GM18508 (cell line): ENCODE data around the gene CACNA2D2.

ENCODE experiments used
- ATAC-seq: cut with Tn5 transposase; IDR thresholded peaks from one replicate; pipeline ENCODE4 v1.9.1; 2021; ENCODE audit warnings: moderate number of reproducible peaks; ENCODE audit not compliant: insufficient read depth, unreplicated experiment

The CACNA2D2 gene

DNA sequence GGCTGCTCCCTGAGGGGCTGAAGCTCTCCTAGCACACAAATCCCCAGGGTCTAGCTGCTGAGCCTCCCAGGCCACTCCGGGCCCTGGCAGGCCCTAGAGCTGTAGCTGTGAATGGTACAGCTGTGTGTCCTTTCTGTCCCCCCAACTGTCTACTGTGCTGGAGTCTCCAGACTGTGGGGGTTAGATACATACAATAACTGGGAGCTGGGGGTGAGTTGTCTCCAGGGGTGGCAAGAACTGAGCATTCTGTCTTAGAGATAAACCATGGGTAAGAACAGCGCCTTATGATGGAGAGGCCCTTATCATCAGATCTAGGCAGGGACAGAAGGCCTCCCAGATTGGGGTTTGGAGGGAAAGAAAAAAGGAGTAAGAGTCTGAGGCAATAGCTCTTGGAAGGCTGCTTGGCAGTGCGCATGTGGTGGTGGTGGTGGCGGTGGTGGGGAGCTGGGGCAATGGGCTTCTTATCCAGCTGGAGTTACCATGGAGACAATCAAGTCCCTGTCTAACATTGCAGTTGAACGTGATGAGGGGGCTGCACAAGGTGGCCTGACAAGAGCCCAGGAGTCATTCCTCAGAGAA lies 149.2 kb downstream of the CACNA2D2 start:
- no peak for ATAC-seq

DNA sequence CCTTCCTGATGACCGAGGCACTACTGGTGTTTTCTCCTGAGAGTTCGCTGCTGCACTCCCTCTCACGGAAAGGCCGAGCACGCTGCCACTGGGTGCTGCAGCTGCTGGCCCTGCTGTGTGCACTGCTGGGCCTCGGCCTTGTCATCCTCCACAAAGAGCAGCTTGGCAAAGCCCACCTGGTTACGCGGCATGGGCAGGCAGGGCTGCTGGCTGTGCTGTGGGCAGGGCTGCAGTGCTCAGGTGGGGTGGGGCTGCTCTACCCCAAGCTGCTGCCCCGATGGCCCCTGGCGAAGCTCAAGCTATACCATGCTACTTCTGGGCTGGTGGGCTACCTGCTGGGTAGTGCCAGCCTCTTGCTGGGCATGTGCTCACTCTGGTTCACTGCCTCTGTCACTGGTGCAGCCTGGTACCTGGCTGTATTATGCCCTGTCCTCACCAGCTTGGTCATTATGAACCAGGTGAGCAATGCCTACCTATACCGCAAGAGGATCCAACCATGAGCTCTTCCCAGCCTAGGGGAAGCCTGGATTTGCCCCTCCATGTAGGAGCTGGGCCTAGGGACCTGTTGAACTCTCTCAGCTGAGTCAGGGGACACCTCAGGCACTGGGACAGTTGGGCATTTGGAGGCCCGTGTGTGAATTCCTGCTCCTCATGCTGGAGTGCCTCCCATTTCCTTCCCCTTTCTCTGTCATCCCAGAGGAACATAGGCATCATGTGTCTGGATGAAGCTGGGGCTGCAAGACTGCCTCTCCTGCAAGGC lies 150.0 kb downstream of the CACNA2D2 start:
- no peak for ATAC-seq

DNA sequence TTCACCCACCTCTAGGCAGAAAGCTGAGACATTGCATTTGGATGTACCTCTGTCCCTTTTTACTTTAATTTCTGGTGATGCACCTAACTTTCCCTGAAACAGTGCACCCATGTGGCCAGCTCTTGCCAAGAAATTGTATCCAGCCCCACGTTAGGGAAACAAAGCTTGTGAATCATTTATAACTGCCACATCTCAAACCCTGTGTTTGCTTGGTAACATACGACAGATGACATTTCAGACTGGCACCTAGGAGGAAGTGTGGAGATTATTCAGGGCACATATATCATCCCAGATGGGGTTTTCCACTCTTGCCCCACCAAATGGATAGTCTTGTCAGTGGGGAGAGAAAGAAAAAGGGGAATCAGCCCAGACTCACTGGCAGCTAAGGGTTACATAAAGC lies 150.7 kb downstream of the CACNA2D2 start:
- ATAC-seq = no peak

DNA sequence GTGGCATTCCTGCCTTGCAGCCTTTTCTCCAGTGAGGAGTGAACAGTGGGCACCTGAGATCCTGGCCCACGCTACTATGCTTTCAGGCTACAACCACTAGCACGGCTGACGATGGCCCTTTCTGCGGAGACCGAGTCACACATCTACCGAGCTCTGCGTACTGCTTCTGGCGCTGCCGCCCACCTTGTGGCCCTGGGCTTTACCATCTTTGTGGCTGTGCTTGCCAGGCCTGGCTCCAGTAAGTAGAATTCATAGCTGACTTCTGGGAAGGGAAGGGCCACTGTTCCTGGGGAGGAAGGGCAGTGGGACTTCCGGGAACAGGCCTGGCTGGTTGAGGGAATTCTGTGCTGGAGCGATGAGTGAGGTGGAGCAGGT lies 152.1 kb downstream of the CACNA2D2 start:
- ATAC-seq = no peak

DNA sequence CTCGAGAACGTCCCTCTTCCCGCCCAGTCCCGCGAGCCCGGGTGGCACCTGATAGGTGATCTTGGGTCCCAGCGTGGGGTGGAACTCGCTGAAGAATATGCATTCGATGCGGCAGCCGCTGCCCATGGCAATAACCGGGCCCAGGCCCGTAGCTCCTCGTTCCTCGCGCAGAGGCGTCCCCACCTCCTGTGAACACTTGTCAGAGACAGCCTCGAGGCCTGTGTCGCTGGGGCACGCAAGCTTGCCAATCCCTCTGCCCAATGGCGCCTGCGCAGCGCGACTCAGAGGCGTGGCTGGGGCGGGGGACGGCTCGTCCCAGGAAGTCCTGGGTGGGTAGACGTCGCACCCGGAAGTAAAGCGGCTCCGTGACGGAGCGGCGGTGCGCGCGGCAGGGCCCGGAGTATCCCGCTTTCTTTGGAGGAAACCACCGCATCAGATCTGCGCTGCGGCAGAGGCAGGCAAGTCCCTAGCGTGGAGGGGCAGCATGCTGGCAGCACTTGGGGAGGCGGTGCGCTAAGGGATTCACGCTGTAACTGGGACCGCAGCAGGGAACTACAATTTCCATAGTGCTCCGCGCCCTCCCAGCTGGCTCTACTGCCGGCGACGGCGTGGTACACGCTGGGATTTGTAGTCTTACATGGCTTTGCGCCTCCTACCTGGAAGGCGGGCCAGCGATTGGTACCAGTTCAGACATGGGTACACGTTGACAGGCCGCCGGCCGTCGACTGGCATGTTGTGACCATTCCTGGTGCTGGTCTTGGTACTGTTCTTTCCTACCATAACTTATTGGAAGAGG lies 152.7 kb downstream of the CACNA2D2 start, which contains the start of the genes CYB561D2 and NPRL2:
Gene CYB561D2 (plus strand): TSS at position 336 of the 796 bp plus-strand sequence. CDS start 572 bp downstream, outside the sequence.
Gene NPRL2 (minus strand): TSS at position 249 of the 796 bp plus-strand sequence. CDS start 123 bp downstream, at position 126.
- peak; percentile 46 for ATAC-seq

DNA sequence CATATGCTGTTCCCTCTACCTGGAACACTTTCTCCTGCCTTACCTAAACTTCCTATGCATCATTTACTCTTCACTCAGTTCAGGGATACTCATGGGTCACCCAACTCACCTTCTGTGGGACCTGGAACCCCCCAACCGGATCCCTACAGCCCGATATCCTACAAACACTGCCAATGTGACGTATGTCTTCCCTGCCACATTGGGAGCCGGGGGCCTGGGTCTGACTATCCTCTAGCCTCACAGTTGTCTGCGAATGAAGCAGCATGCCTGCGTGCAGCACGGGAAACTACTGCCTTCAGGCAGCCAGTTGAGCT lies 153.3 kb downstream of the CACNA2D2 start:
- ATAC-seq = no peak

DNA sequence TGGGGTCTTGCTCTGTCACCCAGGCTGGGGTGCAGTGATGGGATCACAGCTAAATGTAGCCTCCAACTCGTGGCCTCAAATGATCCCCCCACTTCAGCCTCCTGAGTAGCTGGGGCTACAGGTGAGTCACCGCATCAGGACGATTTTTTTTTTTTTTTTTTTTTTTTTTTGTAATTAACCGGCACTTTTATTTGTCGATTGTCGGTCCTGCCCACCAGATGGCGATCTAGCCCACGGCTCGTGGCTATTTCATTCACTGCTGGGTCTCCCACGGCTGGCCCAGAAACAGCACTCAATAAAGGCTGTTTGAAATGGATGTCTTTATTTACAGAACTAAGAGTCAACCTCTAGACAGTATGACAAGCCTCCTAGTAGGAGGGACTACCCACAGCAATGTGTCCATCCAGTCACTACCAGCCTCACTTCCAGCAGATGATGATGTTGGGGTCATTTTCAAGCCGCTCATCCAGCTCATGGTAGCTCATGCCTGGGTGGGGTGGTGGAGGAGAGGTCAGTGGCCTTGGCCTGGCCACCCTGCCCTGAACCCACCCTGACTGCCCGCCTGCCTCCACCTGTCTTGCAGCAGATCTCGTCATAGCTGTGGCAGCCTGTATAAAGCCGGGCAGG lies 156.1 kb downstream of the CACNA2D2 start:
- no peak for ATAC-seq

DNA sequence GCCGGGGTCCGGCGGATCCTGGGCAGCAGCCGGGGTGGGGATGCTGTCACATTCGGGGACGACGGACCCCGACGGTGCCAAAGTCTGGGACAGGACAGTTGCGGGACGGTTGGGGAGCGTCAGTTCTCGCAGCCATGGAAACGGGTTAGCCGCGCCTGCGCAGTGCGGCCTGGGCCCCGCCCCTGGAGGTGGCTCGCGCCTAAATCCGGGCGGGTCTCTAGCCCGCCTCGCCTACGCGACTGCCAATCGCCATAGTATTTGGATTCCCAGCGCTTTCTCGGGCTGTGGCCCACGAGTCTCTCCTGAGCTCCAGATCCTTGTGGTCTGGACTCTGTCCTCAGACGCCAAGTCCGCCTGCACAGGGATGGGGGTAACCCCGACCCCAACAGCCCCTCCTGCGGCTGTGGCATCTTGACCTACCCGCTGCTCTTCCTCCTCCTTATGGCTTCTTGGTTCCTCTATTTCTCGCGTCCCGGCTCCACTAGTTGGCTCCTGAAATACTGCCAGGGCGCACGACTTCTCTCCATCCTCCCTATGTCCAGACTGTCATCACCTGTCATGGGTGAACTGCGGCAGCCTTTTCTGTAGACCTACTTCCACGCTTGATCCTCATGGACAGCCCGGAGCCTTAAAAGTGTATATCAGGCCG lies 157.7 kb downstream of the CACNA2D2 start, which contains the start of gene ZMYND10:
Gene ZMYND10 (minus strand): TSS at position 147 of the 649 bp plus-strand sequence. CDS start 153 bp downstream, outside the sequence.
- no peak for ATAC-seq

DNA sequence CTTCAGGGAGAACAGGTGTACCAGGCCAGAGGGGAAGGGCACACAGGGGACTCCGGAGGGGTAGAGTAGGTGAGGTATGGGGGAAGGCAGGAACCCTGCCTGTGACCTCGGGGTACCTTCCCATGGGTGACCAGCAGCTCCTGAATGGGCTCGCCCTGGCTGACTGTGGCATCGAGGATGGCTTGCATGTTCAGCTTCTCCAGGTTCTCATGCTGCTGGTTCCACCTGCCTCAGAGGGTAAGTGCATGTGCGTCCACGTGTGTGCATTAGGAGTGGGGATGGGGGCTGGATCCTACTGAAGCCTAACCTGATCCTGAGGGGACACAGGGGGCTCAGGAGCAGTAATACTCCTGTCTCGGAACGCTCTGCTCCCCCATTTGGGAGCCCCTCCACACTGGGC lies 158.4 kb downstream of the CACNA2D2 start:
- no peak for ATAC-seq

DNA sequence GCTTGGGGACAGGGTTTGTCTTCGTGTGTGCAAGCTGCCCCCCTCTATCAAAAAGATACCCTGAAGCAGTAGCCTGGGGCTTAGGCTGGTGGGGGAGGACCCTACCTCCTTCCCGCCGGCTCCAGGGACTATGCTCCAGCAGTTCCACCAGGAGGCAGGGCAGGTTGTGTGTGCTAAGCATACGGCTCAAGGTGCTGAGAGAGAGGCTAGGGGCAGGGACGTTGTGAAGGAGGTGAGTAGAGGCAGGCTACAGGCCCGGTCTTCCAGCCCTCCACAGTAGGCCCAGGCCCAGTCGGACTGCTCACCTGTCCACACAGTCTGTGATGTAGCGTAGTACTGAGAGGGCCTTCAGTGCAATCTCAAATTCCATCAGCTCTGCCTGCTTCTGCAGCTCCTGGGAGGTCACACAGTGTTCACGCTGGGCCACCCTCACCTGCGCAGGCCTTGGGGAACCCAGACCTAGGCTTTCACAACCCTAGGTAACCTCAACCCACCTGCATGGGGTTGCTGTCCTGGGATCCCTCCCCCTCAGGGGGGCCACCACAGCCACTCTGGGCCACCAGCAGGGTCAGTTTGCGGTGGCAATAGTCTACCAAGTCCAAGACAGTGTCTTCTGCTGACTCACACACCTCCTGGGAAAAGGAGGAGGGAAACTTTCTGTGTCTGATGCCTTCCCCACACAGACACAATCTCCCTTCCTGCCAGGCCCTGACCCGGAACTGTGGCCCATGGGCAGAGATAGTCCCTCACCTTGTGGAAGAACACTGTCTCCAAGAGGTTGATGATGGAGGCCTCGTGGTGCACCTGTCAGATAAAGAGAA lies 160.4 kb downstream of the CACNA2D2 start:
- ATAC-seq = no peak

DNA sequence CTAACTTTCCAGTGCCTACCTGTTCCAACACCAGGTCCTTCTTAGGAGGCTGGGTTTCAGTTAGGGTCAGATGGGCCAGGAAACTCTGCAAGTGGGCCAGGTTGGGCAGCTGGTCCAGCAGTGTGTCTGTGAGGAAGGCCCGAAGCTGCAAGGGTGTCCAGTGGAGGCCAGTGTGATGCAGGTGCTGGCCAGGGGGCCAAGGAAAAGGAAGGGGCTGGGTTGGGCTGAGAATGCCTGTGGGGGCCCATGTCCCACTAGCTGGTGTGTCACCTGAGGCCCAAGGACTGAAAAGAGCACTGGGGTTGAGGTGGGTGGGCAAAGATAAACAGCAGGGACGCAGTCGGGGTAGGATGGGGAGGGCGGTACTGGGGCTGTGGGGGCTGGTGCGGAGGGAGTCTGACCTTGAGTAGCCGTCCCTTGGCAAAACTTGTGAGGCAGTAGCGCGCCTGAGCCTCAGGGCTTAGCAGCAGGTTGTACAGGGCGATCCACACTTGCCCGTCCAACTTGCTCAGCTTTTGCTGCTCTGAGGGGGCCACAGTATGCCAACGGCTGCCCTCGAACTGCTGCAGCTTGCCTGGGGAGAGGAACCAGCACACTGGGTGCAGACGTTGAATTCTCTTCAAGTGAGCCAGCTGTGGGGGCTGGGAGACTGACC lies 161.3 kb downstream of the CACNA2D2 start:
- ATAC-seq = no peak

DNA sequence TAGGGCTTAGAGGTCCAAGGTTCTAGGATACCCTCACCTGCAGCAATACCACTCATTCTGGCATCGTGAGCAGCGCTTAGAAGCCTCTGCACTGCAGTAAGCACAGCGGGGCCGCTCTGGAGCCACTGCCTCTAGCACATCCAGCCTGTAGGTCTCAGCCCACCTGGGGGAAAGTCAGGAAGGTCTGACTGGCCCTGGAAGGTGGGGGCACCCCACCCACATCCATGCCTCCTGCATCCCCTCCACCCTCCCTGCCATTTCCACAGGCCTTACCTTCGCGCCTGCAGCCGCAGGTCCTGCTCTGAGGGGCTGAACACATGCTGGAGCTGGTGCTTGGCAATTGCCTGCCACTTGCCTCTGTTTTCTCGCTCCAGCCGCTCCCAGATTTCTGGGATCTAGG lies 161.9 kb downstream of the CACNA2D2 start:
- ATAC-seq = no peak

DNA sequence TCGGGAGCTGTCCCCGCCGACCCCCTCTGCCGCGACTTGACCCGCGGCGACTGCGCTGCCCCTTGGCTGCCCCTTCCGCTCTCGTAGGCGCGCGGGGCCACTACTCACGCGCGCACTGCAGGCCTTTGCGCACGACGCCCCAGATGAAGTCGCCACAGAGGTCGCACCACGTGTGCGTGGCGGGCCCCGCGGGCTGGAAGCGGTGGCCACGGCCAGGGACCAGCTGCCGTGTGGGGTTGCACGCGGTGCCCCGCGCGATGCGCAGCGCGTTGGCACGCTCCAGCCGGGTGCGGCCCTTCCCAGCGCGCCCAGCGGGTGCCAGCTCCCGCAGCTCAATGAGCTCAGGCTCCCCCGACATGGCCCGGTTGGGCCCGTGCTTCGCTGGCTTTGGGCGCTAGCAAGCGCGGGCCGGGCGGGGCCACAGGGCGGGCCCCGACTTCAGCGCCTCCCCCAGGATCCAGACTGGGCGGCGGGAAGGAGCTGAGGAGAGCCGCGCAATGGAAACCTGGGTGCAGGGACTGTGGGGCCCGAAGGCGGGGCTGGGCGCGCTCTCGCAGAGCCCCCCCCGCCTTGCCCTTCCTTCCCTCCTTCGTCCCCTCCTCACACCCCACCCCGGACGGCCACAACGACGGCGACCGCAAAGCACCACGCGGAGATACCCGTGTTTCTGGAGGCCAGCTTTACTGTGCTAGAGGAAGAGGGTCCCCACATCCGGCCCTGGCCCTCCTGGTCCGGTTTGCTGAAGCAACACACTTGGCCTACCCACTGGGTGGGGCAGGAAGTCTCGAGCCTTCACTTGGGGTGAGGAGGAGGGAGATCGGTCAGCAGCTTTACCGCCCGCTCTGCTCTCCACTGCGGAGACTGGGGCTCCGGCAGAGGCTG lies 162.7 kb downstream of the CACNA2D2 start, which contains the start of gene RASSF1:
Gene RASSF1 (minus strand): TSS at position 389 of the 882 bp plus-strand sequence. CDS start 31 bp downstream, at position 358.
- no peak for ATAC-seq

DNA sequence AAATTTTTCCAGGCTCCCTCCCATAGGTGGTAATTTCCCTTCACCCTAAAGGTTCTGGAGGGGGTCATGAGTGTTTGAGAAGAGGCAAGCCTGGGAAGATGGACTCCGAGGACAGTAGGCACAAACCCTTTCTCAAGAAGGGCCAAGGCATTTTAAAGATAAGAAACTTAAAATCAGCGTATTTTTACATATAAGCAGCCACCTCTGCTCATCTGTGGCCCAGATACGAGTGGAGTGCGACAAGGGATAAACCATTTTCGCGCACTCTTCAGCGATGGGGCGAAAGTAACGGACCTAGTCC lies 163.3 kb downstream of the CACNA2D2 start:
- no peak for ATAC-seq

DNA sequence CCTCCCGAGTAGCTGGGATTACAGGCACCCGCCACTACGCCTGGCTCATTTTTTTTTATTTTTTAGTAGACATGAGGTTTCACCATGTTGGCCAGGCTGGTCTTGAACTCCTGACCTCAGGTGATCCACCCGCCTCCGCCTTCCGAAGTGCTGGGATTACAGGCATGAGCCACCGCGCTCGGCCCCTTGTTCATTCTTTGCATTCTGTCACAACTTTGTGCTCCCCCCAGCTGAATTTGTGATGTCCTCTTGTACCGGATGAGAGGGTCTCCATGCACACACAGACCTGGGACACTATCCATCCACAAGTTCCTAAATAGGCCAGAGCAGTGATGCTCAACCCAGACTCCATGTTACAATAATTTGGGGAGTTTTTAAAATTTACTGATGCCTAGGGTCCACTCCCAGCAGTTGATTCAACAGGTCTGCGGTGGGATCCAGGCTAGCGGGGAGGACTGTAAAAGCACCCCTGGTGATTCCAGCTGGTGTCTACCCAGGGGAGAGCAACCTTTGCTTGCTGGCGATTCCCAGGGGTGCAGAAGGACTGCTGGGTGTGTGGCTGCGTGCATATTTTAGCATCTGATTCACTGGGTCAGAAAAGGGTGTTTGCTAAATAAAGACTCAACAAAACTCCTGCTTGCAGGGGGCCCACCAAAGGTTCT lies 163.8 kb downstream of the CACNA2D2 start:
- ATAC-seq = no peak

DNA sequence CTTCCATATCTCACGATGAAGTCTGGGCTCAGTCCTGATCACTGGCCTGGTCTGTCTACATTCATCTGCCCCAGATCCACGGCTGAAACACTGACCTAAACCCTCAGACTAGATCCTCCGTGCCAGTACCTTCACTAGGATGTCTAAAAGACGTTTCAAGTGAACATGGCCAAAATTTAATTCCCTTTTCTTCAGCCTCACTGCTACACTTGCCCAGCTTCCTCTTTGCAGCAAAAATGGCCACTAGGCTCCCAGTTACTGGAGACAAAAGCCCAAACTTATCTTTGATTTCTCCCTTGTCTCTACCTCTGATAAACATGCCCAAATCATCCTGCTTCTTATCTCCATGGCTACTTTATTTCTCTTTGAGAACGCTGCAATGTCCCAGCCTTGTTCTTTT lies 164.5 kb downstream of the CACNA2D2 start:
- no peak for ATAC-seq

DNA sequence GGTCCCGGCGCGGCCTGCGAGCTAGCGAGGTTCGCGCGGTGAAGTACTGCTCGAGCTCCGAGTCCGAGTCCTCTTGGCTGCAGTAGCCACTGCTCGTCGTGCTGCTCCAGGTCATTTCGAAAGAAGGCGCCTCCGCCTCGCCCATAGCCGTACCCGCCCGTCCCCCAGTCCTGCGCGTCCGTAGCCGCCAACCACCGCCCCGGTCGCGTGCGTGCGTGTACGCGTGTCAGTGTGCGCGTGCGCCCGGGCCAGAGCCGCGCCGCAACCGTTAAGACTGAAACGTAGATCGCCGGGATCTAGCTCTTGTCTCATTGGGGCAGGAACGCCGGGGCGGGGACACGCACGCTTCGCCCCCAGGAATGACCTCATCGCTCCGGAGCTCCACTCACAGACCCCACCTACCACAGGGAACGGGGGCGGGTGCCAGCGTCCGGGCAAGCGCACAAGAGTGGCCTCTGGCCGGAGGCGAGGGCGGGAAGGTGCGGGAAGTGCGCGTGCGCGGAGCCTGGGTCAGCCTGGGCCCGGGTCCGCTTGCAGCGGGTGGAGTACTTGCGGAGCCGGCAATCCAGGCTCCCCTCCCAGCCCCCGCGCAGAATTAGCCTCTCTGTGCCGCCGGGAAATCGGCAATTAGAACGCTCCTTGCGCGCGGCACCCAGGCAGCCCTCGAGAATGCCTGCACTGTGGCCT lies 166.1 kb downstream of the CACNA2D2 start:
- peak; percentile 48 for ATAC-seq
